ENCODE data around the gene ATXN7L3B.

Gene ATXN7L3B

DNA sequence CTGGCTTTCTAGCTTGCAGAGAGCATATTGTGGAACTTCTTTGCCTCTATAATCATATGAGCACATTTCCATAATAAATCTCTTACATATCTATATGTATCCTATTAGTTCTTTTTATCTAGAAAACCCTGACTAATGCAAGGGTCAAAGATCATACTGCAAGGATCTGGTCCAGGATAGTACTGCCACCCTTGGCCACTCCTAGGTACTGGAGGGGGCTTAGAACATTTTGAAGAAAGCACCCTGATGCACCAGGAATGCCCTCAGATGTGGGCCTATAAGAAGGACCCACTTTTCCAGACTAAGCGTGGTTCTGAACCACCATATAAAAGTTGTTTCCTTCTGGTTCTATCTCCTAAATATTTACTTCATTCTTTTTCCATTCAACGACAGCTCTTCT is 14.6 kb downstream of the ATXN7L3B start:
- no peak for FAIRE-seq

- no peak for FAIRE-seq
Measured at GRCh38 chr12:74559728-74560127, 22.1 kb downstream of the ATXN7L3B start.

DNA sequence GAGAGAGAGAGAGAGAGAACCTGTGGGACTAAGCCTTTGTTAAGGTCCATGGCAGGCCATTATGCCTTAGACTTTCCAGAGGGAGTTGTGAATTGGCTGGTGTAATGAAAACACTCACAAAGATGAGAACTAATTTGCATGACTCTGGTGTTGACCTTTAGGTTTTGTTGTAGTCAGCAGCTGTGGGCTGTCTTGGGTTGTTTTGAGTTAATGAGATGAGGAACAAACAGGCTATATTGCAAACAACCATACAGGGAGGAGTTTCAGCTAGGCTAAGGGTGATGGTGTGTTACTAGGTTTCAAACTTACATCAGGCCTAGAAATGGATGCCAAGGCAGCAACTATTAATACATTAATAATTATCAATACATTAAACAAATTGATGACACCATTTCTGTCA is 26.3 kb downstream of the ATXN7L3B start:
- FAIRE-seq: no peak

DNA sequence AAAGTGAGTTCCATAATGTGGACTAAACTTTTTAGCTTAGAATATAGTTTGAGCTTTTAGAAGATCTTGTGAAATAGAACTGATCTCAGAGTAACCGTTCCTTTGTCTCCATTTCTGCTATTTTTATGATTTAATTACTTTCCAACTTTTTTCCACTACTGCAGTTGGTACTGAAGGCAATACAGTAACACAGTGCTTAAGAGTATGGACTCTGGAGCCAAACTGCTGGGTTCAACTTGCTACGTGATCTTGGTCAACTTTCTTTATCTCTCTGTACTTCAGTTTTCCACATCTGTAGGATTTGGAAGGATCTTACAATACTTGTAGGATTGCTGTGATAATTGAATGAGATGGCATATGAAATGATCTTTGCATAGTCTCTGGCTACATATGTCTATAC is 40.9 kb downstream of the ATXN7L3B start:
- FAIRE-seq: no peak

- no peak for FAIRE-seq
Measured at GRCh38 chr12:74579446-74579845, 41.8 kb downstream of the ATXN7L3B start.

- no peak for FAIRE-seq
Measured at GRCh38 chr12:74579981-74580380, 42.3 kb downstream of the ATXN7L3B start.

- FAIRE-seq: no peak
Measured at GRCh38 chr12:74581439-74581838, 43.8 kb downstream of the ATXN7L3B start.

- no peak for FAIRE-seq
Measured at GRCh38 chr12:74584483-74585062, 46.9 kb downstream of the ATXN7L3B start.

- no peak for FAIRE-seq
Measured at GRCh38 chr12:74586251-74586650, 48.6 kb downstream of the ATXN7L3B start.

All from endometrium (tissue), 2 donors.